Measurements from ENCODE around the gene FAM13A. TPM values are rescaled to one million over a fixed set of nuclear protein-coding genes. Genes with fewer than 3 reads are reported as not detected.

FAM13A gene
- total and polyA plus RNA-seq, 2 of the 8 experiments (the other 6 are each of a cell fraction or from before 2014, with no cell fraction given) = 7.1 to 16.5 TPM

- TF ChIP-seq TAF1 (IDR thresholded peaks at IDR 0.05; ENCODE audit: low read depth, low read length) = no peak
Observed at GRCh38 chr4:88953400-88953799, 103.6 kb downstream of the FAM13A start (continued).

Measured in H1 (cell line).